Ovary (tissue), 9 donors: Measurements from ENCODE around the gene WIZ. TPM values are rescaled to one million over a fixed set of nuclear protein-coding genes. Genes with fewer than 3 reads are reported as not detected.

Experiments
- DNase-seq, 5 donors: peaks; one replicate each; pipeline ENCODE4 v3.0.0-alpha.2; 2019 to 2020
- H3K27ac ChIP-seq, 2 donors: fragments of 200-600 bp; one replicate each; pipeline versions ENCODE4 v1.5.1 to v1.8.0; 2019 to 2022
- H3K27me3 ChIP-seq: fragments of 200-600 bp; one replicate; pipeline ENCODE4 v1.8.0; 2022
- H3K36me3 ChIP-seq: fragments of 200-600 bp; sonication (generic); one replicate; pipeline ENCODE4 v1.5.1; 2019
- H3K4me1 ChIP-seq: one replicate; pipeline ENCODE4 v1.8.1; 2013; ENCODE audit warnings: mild to moderate bottlenecking, moderate library complexity; ENCODE audit not compliant: insufficient read depth
- H3K4me3 ChIP-seq: fragments of 200-600 bp; sonication (generic); one replicate; pipeline ENCODE4 v1.5.1; 2017
- H3K9me3 ChIP-seq, 2 donors: fragments of 200-600 bp in 1 of 2; sonication (generic) in 1 of 2; one replicate each; pipeline versions ENCODE4 v1.5.1 to v1.8.1; 2013 to 2019; ENCODE audit warnings: mild to moderate bottlenecking in 1 of 2, moderate library complexity in 1 of 2
- CTCF ChIP-seq, 3 donors: fragments of 450-650 bp in 2 of 3; fragments of 200-600 bp in 1 of 3; IDR thresholded peaks; one replicate each; pipeline versions ENCODE4 v1.5.1 to v1.8.0; 2016 to 2022; ENCODE audit warnings: antibody characterized with exemption in 3 of 3, mild to moderate bottlenecking in 1 of 3
- EP300 ChIP-seq: sonication (generic); formaldehyde crosslinking; IDR thresholded peaks from one replicate; pipeline ENCODE4 v1.6.1; 2017; ENCODE audit warnings: antibody characterized with exemption
- POLR2A ChIP-seq: fragments of 450-650 bp; IDR thresholded peaks from one replicate; pipeline ENCODE4 v1.6.1; 2017; ENCODE audit warnings: antibody characterized with exemption, mild to moderate bottlenecking, moderate library complexity
- WGBS, 3 donors: extraction: QIAGEN DNeasy Blood & Tissue Kit in 1 of 3; methylation state at CpG; one replicate each; pipeline versions ENCODE4 v1.1.5 to v1.1.7; 2013 to 2017; 5-methylcytosine and 5-hydroxymethylcytosine counted together
- intact Hi-C, 4 donors: fragments of 100-400 bp; cut with DNase I; formaldehyde crosslinking; loops; one replicate each; pipeline versions ENCODE4 v1.11.0 to v1.15.1; 2022 to 2023
- polyA plus RNA-seq, 2 donors: library from polyadenylated mRNA; stranded (reverse); fragments of 200-250 nt in 1 of 2; fragments of 350-450 nt in 1 of 2; fragmentation: Illumina TruSeq in 1 of 2; extraction: RNeasy Lipid Tissue Mini Kit (QIAGEN cat#74804) in 1 of 2; gene quantifications; one replicate each; pipeline ENCODE4 v1.2.3, GENCODE V29; 2013 to 2014
- total RNA-seq, 7 donors: library from RNA; depleted of rRNA in 2 of 7; stranded (reverse); fragments of >200 nt in 2 of 7; fragmentation: NEBNext Ultra II Directional in 3 of 7; extraction: Animal tissue kit (Norgen Biotek cat#: 25700) in 3 of 7; gene quantifications; one replicate each; pipeline versions ENCODE4 v1.1.0 to v1.2.4, GENCODE V29; 2016 to 2023
- donor health status: DM: no; HTN: no; CAD: no; lungs with moderate emphysema.
- donor health status: DM: no; HTN: no; CAD: no.
- donor health status: Bipolar disorder and iron deficiency.
- donor health status: DM: yes; HTN: yes; CAD: no.
- donor health status: DM: no; HTN: no; CAD: no.
- donor health status: DM: yes; HTN: yes; CAD: no.

Gene WIZ
- total and polyA plus RNA-seq, 9 donors: 4.8 to 46.5 (median 38.2) TPM

- Histone ChIP-seq H3K27ac (no peak overlapping the region), H3K27me3 (no peaks in the 10 kb centered on the region), H3K36me3 (no peaks in the 10 kb centered on the region), H3K9me3 (no peaks in the 10 kb centered on the region), H3K4me1 (peaks cover 13% of the 10 kb centered on the region), H3K4me3 (no peak overlapping the region)
- TF ChIP-seq POLR2A: no peak
- no peak for TF ChIP-seq EP300
- TF ChIP-seq CTCF (IDR thresholded peaks at IDR 0.05): no peak
- DNase-seq: no peak
- intact Hi-C loops: loop anchor here in 1 of 4 donors (10.0 kb wide), 1 partner anchor 56 kb away; the partner anchor contains the start of gene AKAP8
- 77 to 80% (median 78%) methylated on average over 9 to 10 of the region's 10 CpGs for WGBS, 3 donors
Observed at GRCh38 chr19:15430526-15431120, 19.1 kb downstream of the WIZ start.

GRCh38 chr19:15429825-15430467 lies 19.8 kb downstream of the WIZ start:
- no peak overlapping the region for H3K27ac ChIP-seq
- no peaks in the 10 kb centered on the region for H3K36me3 ChIP-seq
- TF ChIP-seq CTCF (IDR thresholded peaks at IDR 0.05): no peak
- TF ChIP-seq POLR2A: no peak
- no peak for TF ChIP-seq EP300
- H3K4me3 ChIP-seq: no peak overlapping the region
- H3K4me1 ChIP-seq: peaks cover 13% of the 10 kb centered on the region
- 78 to 84% (median 82%) methylated on average over 20 to 24 of the region's 24 CpGs for WGBS, 3 donors
- intact Hi-C loops: loop anchor here in 1 of 4 donors (10.0 kb wide), 2 partner anchors 55 to 175 kb away; partner anchors contain the start of gene AKAP8
- no peak for DNase-seq
- no peaks in the 10 kb centered on the region for H3K27me3 ChIP-seq
- H3K9me3 ChIP-seq: no peaks in the 10 kb centered on the region

GRCh38 chr19:15428956-15429824 lies 20.6 kb downstream of the WIZ start:
- no peak for TF ChIP-seq POLR2A
- TF ChIP-seq CTCF (IDR thresholded peaks at IDR 0.05): no peak
- Histone ChIP-seq H3K4me1 (peaks cover 13% of the 10 kb centered on the region), H3K27me3 (no peaks in the 10 kb centered on the region), H3K9me3 (no peaks in the 10 kb centered on the region), H3K4me3 (no peak overlapping the region), H3K27ac (no peak overlapping the region), H3K36me3 (no peaks in the 10 kb centered on the region)
- WGBS, 3 donors: 81 to 83% (median 82%) methylated on average over 22 of the region's 22 CpGs
- DNase-seq: no peak
- intact Hi-C loops: loop anchor here in 1 of 4 donors (10.0 kb wide), 1 partner anchor 174 kb away; no protein-coding TSS in a partner anchor

GRCh38 chr19:15427991-15428471 lies 21.7 kb downstream of the WIZ start:
- H3K36me3 ChIP-seq: no peaks in the 10 kb centered on the region
- peaks cover 12% of the 10 kb centered on the region for H3K4me1 ChIP-seq
- intact Hi-C loops: loop anchor here in 1 of 4 donors (10.0 kb wide), 1 partner anchor 173 kb away; no protein-coding TSS in a partner anchor
- H3K27me3 ChIP-seq: no peaks in the 10 kb centered on the region
- WGBS, 3 donors: 74 to 87% (median 81%) methylated on average over 27 to 35 of the region's 35 CpGs
- no peak for DNase-seq
- H3K9me3 ChIP-seq: no peaks in the 10 kb centered on the region
- no peak overlapping the region for H3K4me3 ChIP-seq
- TF ChIP-seq POLR2A (no peak), CTCF (IDR thresholded peaks at IDR 0.05) (no peak), EP300 (no peak)
- no peak overlapping the region for H3K27ac ChIP-seq
